Neuronal stem cell (in vitro differentiated cells): Measurements from ENCODE around the gene CRHR2.

Experiments
- DNase-seq: peaks from one replicate; pipeline ENCODE4 v3.0.0-alpha.2; 2013; ENCODE audit warnings: low spot score
- H2AFZ ChIP-seq: one replicate; pipeline ENCODE4 v1.6.1; 2013; ENCODE audit warnings: mild to moderate bottlenecking, low read length, inconsistent platforms
- H2AK5ac ChIP-seq: 2 replicates; pipeline ENCODE4 v1.6.1; 2013; ENCODE audit warnings: low read depth, mild to moderate bottlenecking, inconsistent platforms, low read length, moderate library complexity, mixed read lengths
- H2BK120ac ChIP-seq: 2 replicates; pipeline ENCODE4 v1.6.1; 2013; ENCODE audit warnings: low read depth, mild to moderate bottlenecking, inconsistent platforms, low read length, moderate library complexity, mixed read lengths
- H2BK12ac ChIP-seq: one replicate; pipeline ENCODE4 v1.6.1; 2013; ENCODE audit warnings: low read length, inconsistent platforms
- H2BK15ac ChIP-seq: 2 replicates; pipeline ENCODE4 v1.6.1; 2013; ENCODE audit warnings: mild to moderate bottlenecking, low read length, inconsistent platforms, mixed read lengths
- H2BK5ac ChIP-seq: one replicate; pipeline ENCODE4 v1.6.1; 2013; ENCODE audit warnings: inconsistent platforms, mild to moderate bottlenecking, low read length, moderate library complexity
- H3K14ac ChIP-seq: one replicate; pipeline ENCODE4 v1.6.1; 2013; ENCODE audit warnings: low read length, inconsistent platforms
- H3K18ac ChIP-seq: 2 replicates; pipeline ENCODE4 v1.6.1; 2013; ENCODE audit warnings: low read length, inconsistent platforms
- H3K23ac ChIP-seq: 2 replicates; pipeline ENCODE4 v1.6.1; 2013; ENCODE audit warnings: low read depth, mild to moderate bottlenecking, mixed read lengths, low read length, inconsistent platforms; ENCODE audit not compliant: poor library complexity
- H3K27ac ChIP-seq: replicated peaks from 3 replicates; pipeline ENCODE4 v1.5.1; 2013; ENCODE audit warnings: low read length, inconsistent platforms
- H3K27me3 ChIP-seq, 3 experiments: 2 replicates each; pipeline ENCODE4 v1.6.1; 2013; ENCODE audit warnings: low read length in 3 of 3, mild to moderate bottlenecking in 2 of 3, inconsistent platforms in 1 of 3, low read depth in 1 of 3, mixed read lengths in 1 of 3, moderate library complexity in 1 of 3; ENCODE audit not compliant: control insufficient read depth in 3 of 3, insufficient read depth in 3 of 3
- H3K36me3 ChIP-seq, 2 donors: replicated peaks in 1 of 2; 2 replicates each; pipeline ENCODE4 v1.6.1; 2013; ENCODE audit warnings: low read length in 2 of 2; ENCODE audit not compliant: control insufficient read depth in 2 of 2, insufficient read depth in 2 of 2
- H3K4ac ChIP-seq: 2 replicates; pipeline ENCODE4 v1.6.1; 2013; ENCODE audit warnings: inconsistent platforms, mild to moderate bottlenecking, low read length, moderate library complexity
- H3K4me1 ChIP-seq, 2 donors: 1 replicate in 1 of 2; 2 replicates in 1 of 2; pipeline ENCODE4 v1.6.1; 2013; ENCODE audit warnings: low read length in 2 of 2, low read depth in 1 of 2; ENCODE audit not compliant: control insufficient read depth in 2 of 2, insufficient read depth in 1 of 2
- H3K4me2 ChIP-seq: one replicate; pipeline ENCODE4 v1.6.1; 2013; ENCODE audit warnings: mild to moderate bottlenecking, low read length, inconsistent platforms; ENCODE audit not compliant: insufficient read depth, poor library complexity, severe bottlenecking
- H3K4me3 ChIP-seq, 2 donors: 2 replicates each; pipeline ENCODE4 v1.5.1; 2013; ENCODE audit warnings: low read length in 2 of 2, mild to moderate bottlenecking in 2 of 2, inconsistent platforms in 1 of 2, moderate library complexity in 1 of 2
- H3K79me1 ChIP-seq: one replicate; pipeline ENCODE4 v1.6.1; 2013; ENCODE audit warnings: low read depth, mild to moderate bottlenecking, inconsistent platforms, low read length, moderate library complexity
- H3K9ac ChIP-seq: one replicate; pipeline ENCODE4 v1.6.1; 2013; ENCODE audit warnings: mild to moderate bottlenecking, low read depth, low read length, inconsistent platforms; ENCODE audit not compliant: poor library complexity
- H3K9me3 ChIP-seq, 2 donors: replicated peaks in 1 of 2; 2 replicates each; pipeline versions ENCODE3 to v1.6.1; 2013; ENCODE audit warnings: low read length in 2 of 2, mild to moderate bottlenecking in 2 of 2, inconsistent platforms in 1 of 2, low read depth in 1 of 2, mixed read lengths in 1 of 2, moderate library complexity in 1 of 2; ENCODE audit not compliant: control insufficient read depth in 2 of 2, insufficient read depth in 1 of 2
- H4K8ac ChIP-seq: one replicate; pipeline ENCODE4 v1.6.1; 2013; ENCODE audit warnings: low read depth, mild to moderate bottlenecking, inconsistent platforms, low read length, moderate library complexity
- H4K91ac ChIP-seq: one replicate; pipeline ENCODE4 v1.6.1; 2013; ENCODE audit warnings: low read length, low read depth, mild to moderate bottlenecking, inconsistent platforms; ENCODE audit not compliant: poor library complexity
- WGBS, 2 donors: extraction: QIAGEN DNeasy Blood & Tissue Kit; methylation state at CpG; one replicate each; pipeline ENCODE4 v1.1.7; 2013; ENCODE audit warnings: missing lambda C conversion rate in 2 of 2, mixed read lengths in 1 of 2; ENCODE audit not compliant: insufficient read length in 2 of 2, insufficient replicate concordance in 1 of 2; ENCODE audit errors: extremely low coverage in 2 of 2; 5-methylcytosine and 5-hydroxymethylcytosine counted together

CRHR2 gene

DNA sequence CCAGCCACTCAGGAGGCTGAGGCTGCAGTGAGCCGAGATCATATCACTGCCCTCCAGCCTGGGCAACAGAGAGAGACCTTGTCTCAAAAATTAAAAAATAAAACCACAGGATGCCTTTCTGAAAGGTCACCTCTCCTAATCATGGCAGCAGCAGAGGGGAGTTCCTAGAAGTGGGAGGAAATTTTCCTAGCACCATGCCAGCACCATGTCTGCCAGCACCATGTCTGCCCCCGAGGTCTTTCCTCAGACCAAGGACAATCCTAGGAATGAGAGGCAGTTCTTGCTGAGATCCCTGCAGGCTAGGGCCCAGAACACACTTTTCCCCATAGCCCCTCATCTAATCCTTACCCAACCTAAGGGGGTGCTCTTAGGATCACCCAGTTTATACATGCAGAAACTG, 47.4 kb upstream of the CRHR2 start:
- H3K27ac ChIP-seq: no peak overlapping the region
- no CpG with 5 or more reads among the region's 2 CpGs for WGBS, 2 donors
- no peak overlapping the region for H3K4me2 ChIP-seq
- peaks cover 0 to 2% of the 10 kb centered on the region in 2 donors for H3K36me3 ChIP-seq
- H2BK12ac ChIP-seq: no peak overlapping the region
- H3K4ac ChIP-seq: no peak overlapping the region
- no peak overlapping the region for H4K91ac ChIP-seq
- no peaks in the 10 kb centered on the region for H3K79me1 ChIP-seq
- H3K18ac ChIP-seq: no peak overlapping the region
- no peak overlapping the region for H2AK5ac ChIP-seq
- H3K14ac ChIP-seq: no peak overlapping the region
- H3K4me3 ChIP-seq: no peak overlapping the region
- H2BK15ac ChIP-seq: no peak overlapping the region
- H2BK120ac ChIP-seq: no peak overlapping the region
- DNase-seq: no peak
- H4K8ac ChIP-seq: no peak overlapping the region
- peaks cover 0 to 36% (median 0%) of the 10 kb centered on the region in 3 experiments for H3K27me3 ChIP-seq
- no peak overlapping the region for H3K9ac ChIP-seq
- H3K23ac ChIP-seq: no peak overlapping the region
- no peaks in the 10 kb centered on the region for H3K9me3 ChIP-seq
- no peak overlapping the region for H2BK5ac ChIP-seq
- H3K4me1 ChIP-seq: peaks cover 0 to 3% of the 10 kb centered on the region in 2 donors
- H2AFZ ChIP-seq: no peak overlapping the region

DNA sequence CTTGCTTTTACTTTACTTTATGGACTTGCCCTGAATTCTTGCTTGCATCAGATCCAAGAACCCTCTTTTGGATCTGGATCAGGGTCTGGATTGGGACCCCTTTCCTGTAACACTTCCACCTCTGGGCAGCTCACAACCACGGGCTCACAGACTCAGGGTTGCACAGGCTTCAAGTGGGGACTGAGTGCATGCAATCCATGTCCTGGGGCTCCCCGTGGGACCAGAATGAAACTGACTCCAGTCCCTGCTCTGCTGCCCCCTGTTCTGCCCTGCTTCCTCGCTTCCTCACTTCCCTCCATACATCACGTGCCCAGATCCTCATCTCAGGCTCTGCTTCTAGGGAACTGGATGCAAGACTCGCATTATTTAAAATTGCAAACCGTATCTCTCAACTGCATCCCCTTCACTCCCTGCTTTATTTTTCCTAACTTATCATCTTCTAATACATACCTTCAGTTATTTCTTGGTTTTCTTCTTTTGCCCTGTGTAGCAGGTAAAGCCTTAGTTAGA, 46.4 kb upstream of the CRHR2 start:
- H2BK15ac ChIP-seq: no peak overlapping the region
- H3K79me1 ChIP-seq: no peaks in the 10 kb centered on the region
- H3K9ac ChIP-seq: no peak overlapping the region
- WGBS, 2 donors: no CpG with 5 or more reads among the region's 6 CpGs
- H3K23ac ChIP-seq: no peak overlapping the region
- no peak overlapping the region for H3K27ac ChIP-seq
- peaks cover 0 to 2% of the 10 kb centered on the region in 2 donors for H3K36me3 ChIP-seq
- no peak overlapping the region for H4K8ac ChIP-seq
- no peak overlapping the region for H2AK5ac ChIP-seq
- H3K4ac ChIP-seq: no peak overlapping the region
- peak overlapping the region in 1 of 2 donors; percentile 38 for H3K4me3 ChIP-seq
- no peak overlapping the region for H3K4me2 ChIP-seq
- no peak overlapping the region for H2BK5ac ChIP-seq
- H3K4me1 ChIP-seq: peaks cover 0 to 3% of the 10 kb centered on the region in 2 donors
- no peak overlapping the region for H2AFZ ChIP-seq
- no peak overlapping the region for H4K91ac ChIP-seq
- H2BK120ac ChIP-seq: no peak overlapping the region
- no peak for DNase-seq
- peak overlapping the region; percentile 35 for H3K18ac ChIP-seq
- no peak overlapping the region for H2BK12ac ChIP-seq
- H3K14ac ChIP-seq: no peak overlapping the region
- no peaks in the 10 kb centered on the region for H3K9me3 ChIP-seq
- peaks cover 0 to 41% (median 0%) of the 10 kb centered on the region in 3 experiments for H3K27me3 ChIP-seq

DNA sequence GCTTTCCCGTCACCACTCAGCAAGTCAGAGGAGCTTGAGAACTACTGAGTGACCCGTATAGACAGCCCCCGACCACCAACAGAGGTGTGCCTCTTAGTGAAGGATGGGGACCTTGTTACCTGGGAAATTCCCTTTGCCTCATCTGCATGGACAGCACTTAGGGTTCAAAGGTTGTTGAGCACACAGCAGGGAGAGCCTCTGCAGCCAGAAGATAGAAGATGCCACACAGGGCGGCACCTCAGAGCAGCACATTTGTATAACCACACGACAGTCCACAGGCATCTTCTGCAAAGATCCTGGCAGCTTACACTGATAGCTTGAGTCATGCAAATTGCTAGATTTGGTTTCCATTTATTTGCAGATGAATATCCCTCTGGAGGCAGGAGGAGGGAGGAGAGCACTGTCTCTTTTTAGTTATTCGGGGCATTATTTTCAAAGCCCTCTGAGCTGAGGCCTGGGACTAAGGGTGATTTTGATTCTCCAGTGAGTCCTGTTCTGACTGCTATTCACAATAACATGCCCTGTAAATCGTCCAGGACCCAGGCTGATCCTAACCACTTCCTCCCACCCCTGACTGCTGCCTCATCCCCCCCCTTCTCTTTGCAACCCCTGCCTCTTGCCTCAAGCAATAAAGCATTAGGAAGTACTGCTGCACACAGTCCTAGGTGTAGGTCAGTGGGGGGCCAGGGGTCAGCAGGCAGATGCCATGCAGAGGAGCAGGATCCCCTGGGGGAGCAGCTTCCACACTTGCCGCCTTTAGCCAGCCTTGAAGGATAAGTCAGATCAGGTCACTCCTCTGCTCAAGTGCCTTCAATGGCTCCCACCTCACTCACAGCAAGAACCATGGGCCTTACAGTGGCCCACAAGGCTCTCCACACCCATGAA, 45.0 kb upstream of the CRHR2 start:
- Histone ChIP-seq H3K23ac (no peak overlapping the region), H4K8ac (no peak overlapping the region), H2BK15ac (no peak overlapping the region), H3K36me3 (peaks cover 0 to 2% of the 10 kb centered on the region in 2 donors), H3K4ac (no peak overlapping the region), H3K79me1 (no peaks in the 10 kb centered on the region), H3K9me3 (no peaks in the 10 kb centered on the region), H3K4me2 (no peak overlapping the region), H3K9ac (no peak overlapping the region), H2BK5ac (no peak overlapping the region), H3K27ac (no peak overlapping the region), H2AFZ (peak overlapping the region; percentile 35), H3K14ac (no peak overlapping the region), H2BK120ac (no peak overlapping the region), H4K91ac (no peak overlapping the region), H3K27me3 (peaks cover 0 to 41% (median 0%) of the 10 kb centered on the region in 3 experiments), H3K18ac (peak overlapping the region; percentile 30), H2BK12ac (no peak overlapping the region), H3K4me1 (peaks cover 0 to 3% of the 10 kb centered on the region in 2 donors), H2AK5ac (no peak overlapping the region), H3K4me3 (no peak overlapping the region)
- DNase-seq: no peak
- WGBS, 2 donors: no CpG with 5 or more reads among the region's 8 CpGs

DNA sequence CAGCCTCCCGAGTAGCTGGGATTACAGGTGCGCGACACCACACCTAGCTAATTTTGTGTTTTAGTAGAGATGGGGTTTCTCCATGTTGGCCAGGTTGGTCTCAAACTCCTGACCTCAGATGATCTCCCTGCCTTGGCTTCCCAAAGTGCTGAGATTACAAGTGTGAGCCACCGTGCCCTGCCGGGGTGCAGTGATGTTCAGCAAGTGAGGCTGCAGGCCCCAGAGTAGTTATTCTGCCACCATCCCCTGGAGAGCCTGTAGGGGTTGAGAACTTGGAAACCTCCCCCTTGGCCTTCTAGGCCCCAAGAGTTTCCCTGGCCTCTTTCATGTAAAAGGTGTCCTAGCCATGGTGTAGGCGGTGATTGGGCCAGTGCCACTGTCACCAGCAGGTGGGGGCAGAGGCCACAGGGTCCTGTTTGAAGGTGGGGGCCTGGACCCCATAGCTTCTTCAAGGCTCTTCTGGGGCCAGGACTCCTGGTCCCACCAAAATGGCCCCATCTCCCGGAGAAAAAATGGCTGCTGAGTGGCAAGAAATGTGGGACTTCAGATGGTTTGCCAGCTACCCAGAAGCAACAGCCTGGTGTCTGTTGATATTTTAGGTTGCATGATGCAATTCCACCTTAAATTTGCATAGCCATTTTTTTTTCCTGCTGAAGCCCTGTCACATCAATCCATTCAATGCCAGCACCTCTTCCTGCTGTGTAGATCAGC, 44.2 kb upstream of the CRHR2 start:
- Histone ChIP-seq H2AK5ac (no peak overlapping the region), H2BK15ac (no peak overlapping the region), H2BK120ac (no peak overlapping the region), H2BK12ac (no peak overlapping the region), H3K4me2 (no peak overlapping the region), H2AFZ (no peak overlapping the region), H3K23ac (no peak overlapping the region), H4K8ac (no peak overlapping the region), H4K91ac (no peak overlapping the region), H3K4me1 (peaks cover 0 to 3% of the 10 kb centered on the region in 2 donors), H3K27ac (no peak overlapping the region), H3K4me3 (no peak overlapping the region), H3K4ac (no peak overlapping the region), H3K9me3 (no peaks in the 10 kb centered on the region), H3K36me3 (peaks cover 0 to 2% of the 10 kb centered on the region in 2 donors), H2BK5ac (no peak overlapping the region), H3K18ac (no peak overlapping the region), H3K9ac (no peak overlapping the region), H3K79me1 (no peaks in the 10 kb centered on the region), H3K14ac (no peak overlapping the region), H3K27me3 (peaks cover 0 to 38% (median 0%) of the 10 kb centered on the region in 3 experiments)
- no peak for DNase-seq
- WGBS, 2 donors: no CpG with 5 or more reads among the region's 7 CpGs
